ENCODE data around the gene PCDHA10.

PCDHA10 gene

GRCh38 chr5:140881889-140882590 is 26.3 kb downstream of the PCDHA10 start, which contains the start of gene PCDHA13:
TSS of gene PCDHA13 (plus strand) at chr5:140882124. CDS start at chr5:140882269, 145 bp downstream.
- Histone ChIP-seq H3K4me3 (no peak within 1 kb of the TSS), H3K27ac (no peak within 1 kb of the TSS)

GRCh38 chr5:140882591-140882899 is 26.8 kb downstream of the PCDHA10 start:
- Histone ChIP-seq H3K27ac (no peak overlapping the region), H3K4me3 (no peak overlapping the region)

- Histone ChIP-seq H3K4me3 (no peak overlapping the region), H3K27ac (no peak overlapping the region)
Observed at GRCh38 chr5:140883373-140883772, 27.7 kb downstream of the PCDHA10 start.

DNA sequence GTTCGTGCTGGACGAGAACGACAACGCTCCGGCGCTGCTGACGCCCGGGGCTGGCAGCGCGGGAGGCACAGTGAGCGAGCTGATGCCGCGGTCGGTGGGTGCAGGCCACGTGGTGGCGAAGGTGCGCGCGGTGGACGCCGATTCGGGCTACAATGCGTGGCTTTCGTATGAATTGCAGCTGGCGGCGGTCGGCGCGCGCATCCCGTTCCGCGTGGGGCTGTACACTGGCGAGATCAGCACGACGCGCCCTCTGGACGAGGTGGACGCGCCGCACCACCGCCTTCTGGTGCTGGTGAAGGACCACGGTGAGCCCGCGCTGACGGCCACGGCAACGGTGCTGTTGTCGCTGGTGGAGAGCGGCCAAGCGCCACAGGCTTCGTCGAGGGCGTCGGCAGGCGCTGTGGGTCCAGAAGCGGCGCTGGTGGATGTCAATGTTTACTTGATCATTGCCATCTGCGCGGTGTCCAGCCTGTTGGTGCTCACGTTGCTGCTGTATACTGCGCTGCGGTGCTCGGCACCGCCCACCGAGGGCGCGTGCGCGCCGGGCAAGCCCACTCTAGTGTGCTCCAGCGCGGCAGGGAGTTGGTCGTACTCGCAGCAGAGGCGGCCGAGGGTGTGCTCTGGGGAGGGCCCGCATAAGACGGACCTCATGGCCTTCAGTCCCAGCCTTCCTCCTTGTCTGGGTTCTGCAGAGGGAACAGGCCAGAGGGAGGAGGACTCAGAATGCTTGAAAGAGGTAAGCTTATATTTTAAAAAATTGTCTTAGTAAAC is 28.4 kb downstream of the PCDHA10 start:
- no peak overlapping the region for H3K27ac ChIP-seq
- no peak overlapping the region for H3K4me3 ChIP-seq

DNA sequence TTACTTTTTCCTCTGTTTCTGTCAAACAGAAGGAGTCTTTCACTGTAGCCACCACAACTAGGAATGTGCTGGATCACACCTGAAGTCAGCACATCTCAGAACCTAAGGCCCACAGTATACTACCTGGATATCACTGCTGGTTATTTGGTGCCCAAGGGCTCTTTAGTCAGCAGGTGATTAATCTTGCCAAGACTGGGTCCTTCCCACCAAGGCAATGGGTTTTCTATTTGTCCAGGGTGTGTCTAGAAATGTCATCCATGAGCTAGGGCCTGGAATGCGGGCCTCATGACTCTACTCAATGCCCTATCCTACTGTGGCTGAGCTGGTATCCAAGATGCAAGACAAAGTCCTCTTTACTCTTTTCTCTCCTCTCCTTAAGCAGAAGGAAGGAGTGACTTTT is 60.6 kb downstream of the PCDHA10 start:
- H3K4me3 ChIP-seq: no peak overlapping the region
- no peak overlapping the region for H3K27ac ChIP-seq
